HG02943 (cell line): ENCODE data around the gene RAVER1.

Experiments used
- ATAC-seq: cut with Tn5 transposase; IDR thresholded peaks from one replicate; pipeline ENCODE4 v1.9.1; 2021; ENCODE audit warnings: mild to moderate bottlenecking, low read depth, moderate library complexity; ENCODE audit not compliant: unreplicated experiment

RAVER1 gene

DNA sequence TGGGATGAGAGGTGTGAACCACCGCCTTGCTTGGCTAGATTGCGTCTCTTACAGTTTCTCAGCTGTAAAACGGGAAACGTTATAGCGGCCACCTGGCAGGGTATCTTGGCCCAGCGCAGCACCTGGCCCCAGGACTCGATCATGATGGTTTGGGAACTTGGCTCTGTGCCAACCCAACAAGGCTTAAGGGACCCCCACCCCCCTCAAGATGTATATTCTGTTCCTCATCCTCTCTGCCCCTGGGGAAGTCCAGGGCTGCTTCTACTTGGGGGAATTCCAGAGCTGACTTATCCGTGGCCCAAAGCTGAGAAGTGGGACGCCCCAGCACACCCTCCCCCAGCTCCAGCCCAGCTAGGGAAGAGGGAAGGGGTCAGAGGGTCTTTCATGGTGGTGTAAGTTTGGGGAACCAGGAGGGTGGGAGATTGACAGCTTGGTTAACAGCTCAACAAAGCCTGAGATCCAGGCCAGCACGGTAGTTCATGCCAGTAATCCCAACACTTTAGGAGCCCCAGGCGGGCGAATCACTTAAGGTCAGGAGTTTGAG, 61.7 kb downstream of the RAVER1 start:
- ATAC-seq = no peak

- no peak for ATAC-seq
These were observed 62.5 kb downstream of the RAVER1 start, which contains the start of gene ICAM1 for GRCh38 chr19:10270616-10271394. TSS of gene ICAM1 (plus strand) at chr19:10271120. CDS start at chr19:10271160, 40 bp downstream.

DNA sequence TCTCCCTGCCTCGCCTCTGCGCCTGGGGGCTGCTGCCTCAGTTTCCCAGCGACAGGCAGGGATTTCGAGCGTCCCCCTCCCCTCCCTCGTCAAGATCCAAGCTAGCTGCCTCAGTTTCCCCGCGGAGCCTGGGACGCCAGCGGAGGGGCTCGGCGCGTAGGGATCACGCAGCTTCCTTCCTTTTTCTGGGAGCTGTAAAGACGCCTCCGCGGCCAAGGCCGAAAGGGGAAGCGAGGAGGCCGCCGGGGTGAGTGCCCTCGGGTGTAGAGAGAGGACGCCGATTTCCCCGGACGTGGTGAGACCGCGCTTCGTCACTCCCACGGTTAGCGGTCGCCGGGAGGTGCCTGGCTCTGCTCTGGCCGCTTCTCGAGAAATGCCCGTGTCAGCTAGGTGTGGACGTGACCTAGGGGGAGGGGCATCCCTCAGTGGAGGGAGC, 63.1 kb downstream of the RAVER1 start:
- no peak for ATAC-seq

DNA sequence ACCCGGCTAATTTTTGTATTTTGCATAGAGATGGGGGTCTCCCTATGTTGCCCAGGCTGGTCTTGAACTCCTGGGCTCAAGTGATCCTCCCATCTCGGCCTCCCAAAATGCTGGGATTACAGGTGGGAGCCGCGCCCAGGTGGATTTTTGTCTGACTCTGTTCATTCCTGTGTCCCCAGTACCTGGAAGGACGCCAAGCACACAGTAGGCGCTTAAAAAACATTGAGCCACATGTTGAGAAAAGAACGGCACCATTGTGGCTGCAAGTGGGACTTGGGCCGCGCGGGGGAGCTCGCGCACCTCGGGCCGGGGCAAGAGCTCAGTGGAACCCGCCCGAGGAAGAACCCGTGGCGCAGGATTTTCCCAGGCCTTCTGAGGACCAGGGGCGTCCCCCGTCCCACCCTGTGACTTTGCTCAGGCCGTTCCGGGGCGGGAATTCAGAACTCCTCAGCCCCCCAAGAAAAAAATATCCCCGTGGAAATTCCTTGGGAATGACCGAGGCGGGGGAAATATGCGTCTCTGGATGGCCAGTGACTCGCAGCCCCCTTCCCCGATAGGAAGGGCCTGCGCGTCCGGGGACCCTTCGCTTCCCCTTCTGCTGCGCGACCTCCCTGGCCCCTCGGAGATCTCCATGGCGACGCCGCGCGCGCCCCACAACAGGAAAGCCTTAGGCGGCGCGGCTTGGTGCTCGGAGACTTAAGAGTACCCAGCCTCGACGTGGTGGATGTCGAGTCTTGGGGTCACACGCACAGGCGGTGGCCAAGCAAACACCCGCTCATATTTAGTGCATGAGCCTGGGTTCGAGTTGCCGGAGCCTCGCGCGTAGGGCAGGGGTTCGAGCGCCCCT, 63.8 kb downstream of the RAVER1 start:
- ATAC-seq = no peak

GRCh38 chr19:10268071-10268470, 65.3 kb downstream of the RAVER1 start:
- no peak for ATAC-seq

DNA sequence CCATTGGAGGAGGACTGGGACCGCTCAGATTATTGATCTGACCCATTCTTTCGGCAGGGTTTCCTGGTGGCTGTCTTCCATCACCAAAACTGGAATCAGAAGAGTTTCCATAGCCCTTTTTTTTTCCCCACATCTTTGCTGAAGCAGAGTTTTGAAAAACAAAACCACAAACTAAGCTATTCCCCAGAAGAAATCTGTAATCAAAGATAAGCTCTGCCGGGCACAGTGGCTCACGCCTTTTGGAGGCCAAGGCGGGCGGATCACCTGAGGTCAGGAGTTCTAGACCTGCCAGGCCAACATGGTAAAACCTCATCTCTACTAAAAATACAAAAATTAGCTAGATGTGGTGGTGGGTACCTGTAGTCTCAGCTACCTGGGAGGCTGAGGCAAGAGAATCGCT, 66.6 kb downstream of the RAVER1 start:
- ATAC-seq = no peak
